ENCODE results near the gene NCEH1.

The NCEH1 gene

DNA sequence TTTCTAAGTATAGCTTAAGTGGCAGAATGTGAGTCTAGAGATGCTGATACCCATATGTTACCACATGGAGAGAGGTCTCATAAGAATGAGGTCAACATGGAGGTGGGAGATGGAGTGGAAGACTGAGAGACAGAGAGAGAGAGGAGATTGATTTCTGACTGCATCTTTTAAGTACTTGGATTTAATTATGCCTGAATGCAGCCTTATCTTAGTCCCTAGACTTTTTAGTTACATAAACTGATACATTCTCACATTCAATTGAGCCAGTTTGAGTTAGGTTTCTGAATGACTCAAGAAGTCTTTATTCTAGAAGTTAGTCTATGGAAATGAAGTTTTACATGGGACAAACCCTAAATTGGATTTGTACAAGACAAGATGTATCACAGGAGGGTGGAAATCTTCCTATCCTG lies 129.1 kb downstream of the NCEH1 start:
- no peak for DNase-seq (ENCODE audit: low read depth)
- H3K4me3 ChIP-seq (ENCODE audit: control insufficient read depth, low read depth, low read length): no peak overlapping the region
- TF ChIP-seq, protein P1, sequence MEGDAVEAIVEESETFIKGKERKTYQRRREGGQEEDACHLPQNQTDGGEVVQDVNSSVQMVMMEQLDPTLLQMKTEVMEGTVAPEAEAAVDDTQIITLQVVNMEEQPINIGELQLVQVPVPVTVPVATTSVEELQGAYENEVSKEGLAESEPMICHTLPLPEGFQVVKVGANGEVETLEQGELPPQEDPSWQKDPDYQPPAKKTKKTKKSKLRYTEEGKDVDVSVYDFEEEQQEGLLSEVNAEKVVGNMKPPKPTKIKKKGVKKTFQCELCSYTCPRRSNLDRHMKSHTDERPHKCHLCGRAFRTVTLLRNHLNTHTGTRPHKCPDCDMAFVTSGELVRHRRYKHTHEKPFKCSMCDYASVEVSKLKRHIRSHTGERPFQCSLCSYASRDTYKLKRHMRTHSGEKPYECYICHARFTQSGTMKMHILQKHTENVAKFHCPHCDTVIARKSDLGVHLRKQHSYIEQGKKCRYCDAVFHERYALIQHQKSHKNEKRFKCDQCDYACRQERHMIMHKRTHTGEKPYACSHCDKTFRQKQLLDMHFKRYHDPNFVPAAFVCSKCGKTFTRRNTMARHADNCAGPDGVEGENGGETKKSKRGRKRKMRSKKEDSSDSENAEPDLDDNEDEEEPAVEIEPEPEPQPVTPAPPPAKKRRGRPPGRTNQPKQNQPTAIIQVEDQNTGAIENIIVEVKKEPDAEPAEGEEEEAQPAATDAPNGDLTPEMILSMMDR (IDR thresholded peaks at IDR 0.05; ENCODE audit: control insufficient read depth, insufficient read depth, low read depth, low read length, missing control alignments): no peak

DNA sequence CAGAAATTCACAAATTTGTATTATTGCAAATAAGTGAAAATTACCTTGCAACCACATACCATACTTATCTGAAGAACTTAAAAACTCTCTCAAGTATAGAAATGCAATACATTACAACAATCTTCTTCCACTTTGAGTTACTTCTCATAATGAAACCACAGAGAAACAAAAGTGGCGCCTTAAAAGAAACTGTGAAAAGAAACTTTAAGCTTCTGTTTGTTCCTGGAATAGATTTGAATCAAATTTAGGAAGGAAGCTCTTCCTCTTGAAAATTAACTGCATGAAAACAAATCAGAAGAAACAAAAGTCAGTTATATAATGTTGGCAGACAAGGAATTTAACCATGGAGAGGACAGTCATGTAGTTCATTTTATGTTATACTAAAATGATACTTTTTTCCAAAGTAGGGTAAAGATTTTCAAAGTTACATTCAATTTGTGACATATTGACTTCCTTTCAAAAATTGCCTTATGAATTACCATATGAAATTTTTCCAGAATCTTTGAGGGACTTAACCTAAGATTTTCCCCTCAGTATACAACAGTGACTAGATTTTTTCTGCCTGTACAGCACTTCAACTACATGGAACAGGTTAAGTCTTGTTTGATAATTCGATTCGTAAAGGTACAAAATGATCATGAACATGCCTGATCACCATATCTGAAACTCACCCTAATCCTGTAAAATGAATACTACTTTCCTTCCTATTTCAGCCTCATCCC lies 130.0 kb downstream of the NCEH1 start:
- TF ChIP-seq, protein P1 (IDR thresholded peaks at IDR 0.05; ENCODE audit: control insufficient read depth, insufficient read depth, low read depth, low read length, missing control alignments): no peak
- H3K4me3 ChIP-seq (ENCODE audit: control insufficient read depth, low read depth, low read length): no peak overlapping the region
- no peak for DNase-seq (ENCODE audit: low read depth)
